ENCODE measurements around the gene PLAC1. TPM values are rescaled to one million over a fixed set of nuclear protein-coding genes. Genes with fewer than 3 reads are reported as not detected.

The PLAC1 gene
- total RNA-seq, result 0.15 TPM in 1 of 2 replicates, not detected in the other

DNA sequence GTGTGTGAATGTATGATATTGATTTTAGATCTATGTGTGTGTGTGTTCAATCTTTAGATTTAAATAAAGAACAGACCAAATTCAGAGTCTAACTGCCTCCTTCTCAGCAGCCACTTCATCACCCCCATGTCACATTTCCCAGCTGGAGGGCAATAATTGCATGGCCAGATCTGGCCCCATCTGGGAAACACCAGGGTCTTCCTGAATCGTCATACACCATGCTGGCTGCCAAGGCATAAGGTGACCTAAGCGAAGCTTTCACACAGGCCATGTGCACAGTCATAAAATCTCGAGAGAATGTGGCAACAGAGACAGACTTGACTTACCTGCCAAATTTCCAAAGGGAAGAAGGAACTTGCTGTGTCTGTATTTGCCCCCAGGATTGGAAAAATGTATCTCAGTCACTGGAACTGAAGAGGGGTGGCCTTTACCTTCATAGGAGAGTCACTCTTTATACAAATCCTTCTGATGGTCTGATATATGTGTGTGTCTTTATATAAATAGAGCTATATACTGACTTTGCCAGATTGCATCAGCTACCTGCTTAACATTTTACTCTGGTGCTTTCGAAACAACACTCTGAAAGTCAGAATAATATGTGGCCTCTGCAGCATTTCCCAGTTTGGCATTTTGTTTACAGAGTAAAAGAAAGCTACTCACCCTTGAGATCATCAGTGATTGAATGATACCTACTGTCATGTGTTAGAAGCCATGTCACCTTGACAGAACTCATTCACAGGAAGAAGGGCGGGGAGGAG, at the start of gene PLAC1:
Gene PLAC1 (minus strand): TSS at position 470 of the 758 bp plus-strand sequence. CDS start 91,789 bp downstream, outside the sequence.
- DNase-seq (ENCODE audit: extremely low read depth, low read depth, low spot score), result no peak

- no peak for DNase-seq (ENCODE audit: extremely low read depth, low read depth, low spot score)
Measured at GRCh38 chrX:134706138-134706537, 47.9 kb upstream of the PLAC1 start.

DNA sequence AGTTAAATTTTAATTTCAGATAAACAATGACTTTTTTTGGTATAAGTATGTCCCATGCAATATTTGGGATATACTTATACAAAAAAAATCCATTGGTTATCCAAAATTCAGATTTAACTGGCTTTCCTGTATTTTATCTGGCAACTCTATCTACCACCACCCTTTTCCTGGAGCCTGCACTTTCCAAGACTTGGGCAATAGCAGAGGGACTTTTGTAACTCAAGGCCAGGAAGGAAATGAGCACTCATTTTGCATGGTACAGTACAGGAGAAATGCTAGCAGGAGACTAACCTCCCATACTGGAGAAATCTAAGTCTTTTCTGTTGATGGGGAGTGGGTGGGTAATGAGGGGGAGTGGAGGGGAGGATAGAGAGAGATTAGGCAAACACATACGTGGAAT, 37.7 kb upstream of the PLAC1 start:
- no peak for DNase-seq (ENCODE audit: extremely low read depth, low read depth, low spot score)

DNA sequence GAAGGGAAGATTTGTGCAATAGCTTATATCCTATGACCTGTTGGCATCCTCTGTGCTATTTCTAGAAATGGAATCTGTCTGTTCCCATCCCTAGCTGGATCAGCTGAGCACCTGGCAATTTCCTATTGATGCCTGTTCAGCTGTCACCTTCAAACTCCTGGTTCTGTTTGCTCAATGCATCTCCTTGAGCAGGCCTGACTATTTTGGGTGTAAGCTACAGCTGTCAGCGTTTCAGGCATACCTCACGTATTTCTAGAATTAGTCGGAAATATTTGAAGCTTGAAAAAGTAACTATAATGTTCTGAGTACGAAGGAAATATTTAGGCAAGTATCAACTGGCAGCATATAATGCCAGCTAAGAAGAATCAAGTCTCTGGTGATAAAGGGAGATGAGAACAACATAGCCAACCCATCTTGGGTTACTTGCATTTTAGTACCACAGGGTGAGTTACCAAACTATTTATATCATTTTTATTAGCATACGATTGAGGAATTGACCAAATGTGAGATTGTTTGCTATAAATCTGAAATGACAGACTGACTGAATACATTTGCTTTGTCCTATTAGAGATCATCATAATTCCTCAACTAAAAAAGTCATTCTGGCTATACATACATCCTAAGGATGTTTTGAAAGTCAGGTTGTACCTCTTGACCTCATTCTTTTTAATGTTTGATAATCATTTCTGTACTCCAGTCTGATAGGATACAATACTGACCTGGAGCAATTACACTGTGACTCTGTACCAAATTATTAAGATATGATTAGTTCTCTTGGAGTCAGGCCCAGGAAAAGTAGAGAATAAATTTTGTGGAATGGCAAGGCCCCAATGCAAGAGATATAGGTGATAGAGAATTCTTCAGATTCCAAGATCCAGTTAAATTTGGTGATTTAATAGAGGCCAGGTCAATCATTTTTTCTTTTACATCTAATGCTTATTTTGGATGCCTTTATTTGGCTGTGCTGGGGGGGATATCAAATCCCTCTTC, 36.4 kb upstream of the PLAC1 start:
- DNase-seq (ENCODE audit: extremely low read depth, low read depth, low spot score), result no peak

DNA sequence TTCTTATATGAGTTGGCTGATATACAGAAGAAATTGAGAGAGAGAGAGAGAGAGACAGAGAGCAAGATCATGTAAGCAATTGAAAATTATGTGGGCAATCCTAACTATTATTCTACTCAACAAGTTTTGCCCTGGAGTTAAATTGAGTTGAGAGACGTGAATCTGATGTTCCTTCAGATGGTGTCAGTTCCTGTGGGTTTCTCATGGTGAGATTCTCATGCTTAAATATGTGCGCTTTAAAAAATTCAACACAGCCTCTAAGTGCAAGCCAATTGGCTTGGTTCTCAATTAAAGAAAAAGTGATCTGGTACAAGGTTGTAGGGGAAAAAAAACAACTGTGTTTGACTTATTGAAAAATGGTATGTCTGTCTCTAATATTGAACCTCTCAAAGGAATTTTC, 35.4 kb upstream of the PLAC1 start:
- DNase-seq (ENCODE audit: extremely low read depth, low read depth, low spot score), result no peak

- DNase-seq (ENCODE audit: extremely low read depth, low read depth, low spot score), result no peak
Measured at GRCh38 chrX:134692990-134693389, 34.7 kb upstream of the PLAC1 start.

DNA sequence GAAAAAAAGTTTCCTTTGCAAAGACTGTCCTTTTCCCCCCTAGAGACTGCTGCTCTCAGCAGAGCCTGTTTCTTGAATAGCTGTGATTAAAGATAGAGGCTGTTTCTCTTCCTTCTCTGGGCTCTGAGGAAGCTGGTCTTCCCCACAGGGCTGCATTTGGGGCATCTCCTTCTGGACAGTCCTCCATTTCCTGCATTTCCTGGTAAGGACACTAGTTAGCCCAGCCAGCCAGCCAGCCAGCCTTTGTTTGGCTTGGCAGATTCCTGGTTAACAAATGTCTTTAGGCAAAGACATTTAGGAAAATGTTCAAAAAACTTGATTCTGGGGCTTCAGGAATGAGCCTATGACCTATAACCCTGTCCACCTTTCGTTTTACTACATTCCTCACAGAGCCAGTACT, 34.0 kb upstream of the PLAC1 start:
- no peak for DNase-seq (ENCODE audit: extremely low read depth, low read depth, low spot score)

DNA sequence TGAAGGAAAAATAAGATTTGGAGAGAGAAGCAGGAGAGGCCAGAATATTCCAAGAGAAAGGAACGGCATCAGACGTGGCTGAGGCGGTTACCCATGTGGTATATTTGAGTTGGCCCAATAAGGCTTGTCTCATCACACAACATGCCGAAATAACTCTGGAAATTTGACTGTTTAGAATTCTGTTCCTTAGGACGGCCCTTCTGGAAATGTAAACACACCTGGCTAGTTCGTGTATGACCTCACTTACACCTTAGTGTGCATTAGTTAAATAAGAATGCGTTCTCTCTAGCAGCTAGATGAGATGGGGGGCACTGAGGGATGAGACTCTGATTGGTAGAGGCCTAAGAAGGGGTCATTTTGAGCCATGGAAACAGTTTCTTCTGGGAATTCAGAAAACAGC, 33.2 kb upstream of the PLAC1 start:
- DNase-seq (ENCODE audit: extremely low read depth, low read depth, low spot score), result no peak

GRCh38 chrX:134688839-134689238, 30.6 kb upstream of the PLAC1 start:
- no peak for DNase-seq (ENCODE audit: extremely low read depth, low read depth, low spot score)

DNA sequence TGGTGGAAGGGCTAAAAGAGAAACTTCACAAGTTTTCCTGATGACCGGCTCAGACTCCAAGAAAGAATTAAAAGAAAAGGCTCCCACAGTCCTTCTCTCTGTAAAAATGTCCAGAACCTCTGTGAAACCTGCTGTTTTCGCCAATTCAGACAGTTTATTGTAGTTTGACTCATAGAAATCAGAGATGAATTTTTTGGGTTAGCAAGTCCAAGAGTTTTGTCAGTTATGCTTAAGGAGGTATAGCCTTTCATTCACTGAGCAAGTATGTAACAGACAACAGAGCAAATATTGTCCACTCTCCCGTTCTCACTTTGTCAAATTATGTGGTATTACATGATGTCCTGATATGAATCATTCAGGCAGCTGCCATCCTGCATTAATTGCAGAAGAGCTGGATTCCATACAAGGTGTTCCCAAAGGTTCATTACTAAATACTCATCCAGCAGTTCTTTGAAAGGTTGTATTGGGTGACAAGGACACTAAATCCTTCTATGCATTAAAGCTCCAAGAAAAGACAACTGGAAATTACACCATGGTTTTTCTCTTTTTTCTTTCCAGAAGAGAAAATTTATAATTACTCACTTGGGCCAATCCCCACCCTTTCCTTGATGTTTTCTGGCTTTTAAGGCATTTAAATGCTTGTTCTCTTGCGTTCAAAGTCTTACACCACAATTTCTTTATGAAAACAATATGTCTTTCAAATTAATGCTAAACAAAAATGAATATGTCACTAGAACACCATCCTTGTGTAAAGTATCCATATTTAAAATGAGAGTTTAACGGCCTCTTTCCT, 30.0 kb upstream of the PLAC1 start:
- DNase-seq (ENCODE audit: extremely low read depth, low read depth, low spot score), result no peak

- no peak for DNase-seq (ENCODE audit: extremely low read depth, low read depth, low spot score)
Measured at GRCh38 chrX:134685668-134686067, 27.4 kb upstream of the PLAC1 start.

DNA sequence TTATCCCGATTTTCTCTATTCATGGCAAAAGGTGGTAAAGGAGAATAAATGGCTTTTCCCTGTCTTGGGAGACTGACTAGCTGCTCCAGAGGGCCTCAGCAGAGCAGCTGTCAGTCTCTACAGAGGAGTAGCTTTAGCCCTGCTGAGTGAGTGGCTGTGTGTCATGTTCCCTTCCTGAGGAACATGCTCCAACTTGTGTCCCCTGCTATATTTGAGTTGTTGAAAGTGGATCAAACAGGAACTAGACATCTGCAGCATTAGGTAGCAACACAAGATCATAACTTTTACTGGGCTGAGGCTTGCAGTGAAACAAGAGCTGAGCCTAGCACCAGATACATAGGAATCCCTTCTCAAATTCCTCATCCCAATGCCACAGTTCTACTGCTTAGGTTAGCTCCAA, 26.7 kb upstream of the PLAC1 start:
- DNase-seq (ENCODE audit: extremely low read depth, low read depth, low spot score), result no peak

DNA sequence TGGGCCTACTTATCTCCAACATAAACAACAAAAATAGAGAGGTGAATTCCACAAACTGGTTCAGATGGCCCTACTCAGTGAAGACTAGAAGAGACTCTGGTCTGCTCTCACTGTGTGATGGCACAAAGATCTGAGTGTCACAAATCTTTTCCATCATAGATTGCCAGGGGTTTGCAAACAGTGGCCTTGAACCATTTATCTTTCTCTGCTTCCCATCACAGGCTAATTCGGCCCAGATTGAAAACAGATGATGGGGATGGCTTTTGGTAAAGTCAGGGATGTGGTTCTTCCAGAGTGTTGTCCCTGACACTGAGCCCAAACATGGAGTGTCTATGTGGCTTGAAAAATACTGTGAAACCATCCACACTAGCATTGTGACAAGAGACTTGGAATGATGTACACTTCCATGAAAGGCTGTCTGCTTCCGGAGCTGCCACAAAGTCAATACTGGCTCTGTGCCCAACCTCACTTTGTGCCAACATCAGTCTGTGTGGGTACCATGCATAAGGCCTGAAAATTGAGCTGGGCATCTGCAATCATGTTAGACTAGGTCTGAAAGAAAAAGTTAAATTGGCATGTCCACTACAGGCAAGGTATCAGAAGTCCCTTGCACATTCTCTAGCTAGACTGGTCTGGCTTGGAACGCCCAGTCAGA, 25.2 kb upstream of the PLAC1 start:
- no peak for DNase-seq (ENCODE audit: extremely low read depth, low read depth, low spot score)

GRCh38 chrX:134682081-134682480, 23.8 kb upstream of the PLAC1 start:
- no peak for DNase-seq (ENCODE audit: extremely low read depth, low read depth, low spot score)

- no peak for DNase-seq (ENCODE audit: extremely low read depth, low read depth, low spot score)
Measured at GRCh38 chrX:134679644-134680043, 21.4 kb upstream of the PLAC1 start.

GRCh38 chrX:134679221-134679620, 20.9 kb upstream of the PLAC1 start:
- no peak for DNase-seq (ENCODE audit: extremely low read depth, low read depth, low spot score)

- DNase-seq (ENCODE audit: extremely low read depth, low read depth, low spot score), result no peak
Measured at GRCh38 chrX:134677332-134677731, 19.1 kb upstream of the PLAC1 start.

DNA sequence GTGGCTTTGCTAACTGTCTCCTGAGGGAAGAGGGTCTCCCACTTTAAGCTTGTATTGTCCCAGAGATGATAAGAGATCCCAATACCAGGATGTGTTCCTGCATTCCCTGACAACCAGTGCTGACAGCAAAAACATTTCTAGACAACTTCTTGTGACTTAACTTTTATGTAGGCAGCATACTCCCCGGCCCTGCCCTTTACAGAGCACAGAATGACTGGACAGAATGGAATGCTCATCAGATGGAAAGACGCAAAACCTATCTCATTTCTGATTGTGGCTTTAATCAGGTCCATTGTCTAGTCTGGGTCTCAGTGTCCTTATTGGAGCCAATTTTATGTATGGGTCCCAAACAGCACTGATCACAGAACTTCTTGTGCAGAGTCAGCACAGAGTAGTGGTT, 18.2 kb upstream of the PLAC1 start:
- no peak for DNase-seq (ENCODE audit: extremely low read depth, low read depth, low spot score)

- no peak for DNase-seq (ENCODE audit: extremely low read depth, low read depth, low spot score)
Measured at GRCh38 chrX:134673123-134673522, 14.9 kb upstream of the PLAC1 start.

GRCh38 chrX:134672101-134672500, 13.8 kb upstream of the PLAC1 start:
- DNase-seq (ENCODE audit: extremely low read depth, low read depth, low spot score), result no peak

Measured in glomerular endothelial cell (primary cell).